ENCODE data around the gene SRPX2. TPM values are rescaled to one million over a fixed set of nuclear protein-coding genes. Genes with fewer than 3 reads are reported as not detected.

Gene SRPX2
- total RNA-seq, 2 experiments from 2014 or later, result not detected

GRCh38 chrX:100695991-100696390 is 52.0 kb downstream of the SRPX2 start:
- Histone ChIP-seq H2AFZ (ENCODE audit: low read length) (no peak overlapping the region), H3K4me1 (ENCODE audit: insufficient read depth, low read length, poor library complexity, severe bottlenecking) (no peaks in the 10 kb centered on the region), H3K4me2 (ENCODE audit: low read length) (no peak overlapping the region), H3K9me2 (ENCODE audit: insufficient read depth, low read length) (no peaks in the 10 kb centered on the region), H3K36me3 (ENCODE audit: insufficient read depth, low read length) (no peaks in the 10 kb centered on the region), H3K27ac (ENCODE audit: low read depth, low read length, poor library complexity, severe bottlenecking) (no peak overlapping the region), H3K9me3 (ENCODE audit: low read length) (no peaks in the 10 kb centered on the region), H4K20me1 (ENCODE audit: insufficient read depth, low read length) (no peaks in the 10 kb centered on the region), H3K79me2 (ENCODE audit: insufficient read depth, low read depth, low read length) (no peaks in the 10 kb centered on the region), H3K4me3 (ENCODE audit: low read depth, low read length, poor library complexity, severe bottlenecking) (no peak overlapping the region)
- intact Hi-C loops (cut with micrococcal nuclease; ENCODE audit: unreplicated experiment), result no loop called here
- BruUV-seq (replicated peaks), result no TSS peak
- POLR2A ChIA-PET, result interaction anchor here (0.6 kb wide), 1 partner anchor 14 kb away, joined by 4 read pairs; no protein-coding TSS in a partner anchor
- no peak for DNase-seq (ENCODE audit: low spot score)
- CTCF ChIA-PET (ENCODE audit: unreplicated experiment), result no interaction called here
- no peak for TF ChIP-seq EZH2phosphoT487 (IDR thresholded peaks at IDR 0.05; ENCODE audit: borderline replicate concordance, low read depth, low read length)
- TF ChIP-seq CTCF (conservative IDR thresholded peaks at IDR 0.05; ENCODE audit: low read length), result no peak

- Histone ChIP-seq H4K20me1 (ENCODE audit: insufficient read depth, low read length) (no peaks in the 10 kb centered on the region), H3K9me3 (ENCODE audit: low read length) (no peaks in the 10 kb centered on the region), H3K4me1 (ENCODE audit: insufficient read depth, low read length, poor library complexity, severe bottlenecking) (no peaks in the 10 kb centered on the region), H3K36me3 (ENCODE audit: insufficient read depth, low read length) (no peaks in the 10 kb centered on the region), H3K4me2 (ENCODE audit: low read length) (no peak overlapping the region), H3K9me2 (ENCODE audit: insufficient read depth, low read length) (no peaks in the 10 kb centered on the region), H3K27ac (ENCODE audit: low read depth, low read length, poor library complexity, severe bottlenecking) (no peak overlapping the region), H2AFZ (ENCODE audit: low read length) (no peak overlapping the region), H3K79me2 (ENCODE audit: insufficient read depth, low read depth, low read length) (no peaks in the 10 kb centered on the region), H3K4me3 (ENCODE audit: low read depth, low read length, poor library complexity, severe bottlenecking) (no peak overlapping the region)
- ChIA-PET CTCF (ENCODE audit: unreplicated experiment) (no interaction called here), POLR2A (no interaction called here)
- no TSS peak for BruUV-seq (replicated peaks)
- no peak for DNase-seq (ENCODE audit: low spot score)
- no peak for TF ChIP-seq EZH2phosphoT487 (IDR thresholded peaks at IDR 0.05; ENCODE audit: borderline replicate concordance, low read depth, low read length)
- intact Hi-C loops (cut with micrococcal nuclease; ENCODE audit: unreplicated experiment), result no loop called here
Measured at GRCh38 chrX:100696699-100697351, 52.8 kb downstream of the SRPX2 start.

- no peak overlapping the region for H3K4me2 ChIP-seq (ENCODE audit: low read length)
- DNase-seq (ENCODE audit: low spot score), result no peak
- no peak for TF ChIP-seq EZH2phosphoT487 (IDR thresholded peaks at IDR 0.05; ENCODE audit: borderline replicate concordance, low read depth, low read length)
- no peak for TF ChIP-seq CTCF (conservative IDR thresholded peaks at IDR 0.05; ENCODE audit: low read length)
- H3K4me3 ChIP-seq (ENCODE audit: low read depth, low read length, poor library complexity, severe bottlenecking), result no peak overlapping the region
- CTCF ChIA-PET (ENCODE audit: unreplicated experiment), result no interaction called here
- POLR2A ChIA-PET, result no interaction called here
- no peaks in the 10 kb centered on the region for H4K20me1 ChIP-seq (ENCODE audit: insufficient read depth, low read length)
- no peak overlapping the region for H2AFZ ChIP-seq (ENCODE audit: low read length)
- no TSS peak for BruUV-seq (replicated peaks)
- no peaks in the 10 kb centered on the region for H3K36me3 ChIP-seq (ENCODE audit: insufficient read depth, low read length)
- H3K27ac ChIP-seq (ENCODE audit: low read depth, low read length, poor library complexity, severe bottlenecking), result no peak overlapping the region
- H3K9me3 ChIP-seq (ENCODE audit: low read length), result no peaks in the 10 kb centered on the region
- no peaks in the 10 kb centered on the region for H3K4me1 ChIP-seq (ENCODE audit: insufficient read depth, low read length, poor library complexity, severe bottlenecking)
- intact Hi-C loops (cut with micrococcal nuclease; ENCODE audit: unreplicated experiment), result no loop called here
- no peaks in the 10 kb centered on the region for H3K9me2 ChIP-seq (ENCODE audit: insufficient read depth, low read length)
- no peaks in the 10 kb centered on the region for H3K79me2 ChIP-seq (ENCODE audit: insufficient read depth, low read depth, low read length)
Measured at GRCh38 chrX:100698551-100698950, 54.6 kb downstream of the SRPX2 start.
